Testis (tissue), 3 donors: ENCODE measurements around the gene ST3GAL6. TPM values are rescaled to one million over a fixed set of nuclear protein-coding genes. Genes with fewer than 3 reads are reported as not detected.

Experiments
- DNase-seq: peaks from one replicate; pipeline ENCODE4 v3.0.0-alpha.2; 2019
- H3K27ac ChIP-seq, 2 donors: fragments of 200-600 bp; sonication (generic); one replicate each; pipeline ENCODE4 v1.5.1; 2019
- H3K27me3 ChIP-seq: fragments of 200-600 bp; sonication (generic); one replicate; pipeline ENCODE4 v1.5.1; 2019
- H3K36me3 ChIP-seq: fragments of 200-600 bp; sonication (generic); one replicate; pipeline ENCODE4 v1.5.1; 2017; ENCODE audit warnings: low read depth; ENCODE audit errors: missing control alignments
- H3K4me1 ChIP-seq: fragments of 200-600 bp; sonication (generic); one replicate; pipeline ENCODE4 v1.5.1; 2019
- H3K4me3 ChIP-seq, 2 donors: fragments of 200-600 bp; sonication (generic); one replicate each; pipeline ENCODE4 v1.5.1; 2017 to 2019
- H3K9me3 ChIP-seq: fragments of 200-600 bp; sonication (generic); one replicate; pipeline ENCODE4 v1.5.1; 2017
- CTCF ChIP-seq, 3 experiments: fragments of 450-650 bp in 2 of 3; fragments of 200-600 bp in 1 of 3; sonication (generic) in 1 of 3; IDR thresholded peaks; one replicate each; pipeline ENCODE4 v1.5.1; 2016 to 2019; ENCODE audit warnings: antibody characterized with exemption in 3 of 3, mild to moderate bottlenecking in 2 of 3, moderate library complexity in 1 of 3
- POLR2A ChIP-seq: fragments of 450-650 bp; IDR thresholded peaks from one replicate; pipeline ENCODE4 v1.6.1; 2017; ENCODE audit warnings: antibody characterized with exemption, mild to moderate bottlenecking, moderate library complexity
- WGBS, 2 donors: methylation state at CpG; one replicate each; pipeline ENCODE4 v1.1.5; 2018; 5-methylcytosine and 5-hydroxymethylcytosine counted together
- intact Hi-C: fragments of 100-400 bp; cut with DNase I; formaldehyde crosslinking; loops from one replicate; pipeline ENCODE4 v1.15.1; 2023; ENCODE audit warnings: low total_unique reads
- polyA plus RNA-seq: library from polyadenylated mRNA; stranded (reverse); fragments of 350-450 nt; fragmentation: Illumina TruSeq; extraction: RNeasy Lipid Tissue Mini Kit (QIAGEN cat#74804); gene quantifications from one replicate; pipeline ENCODE4 v1.2.3, GENCODE V29; 2014; ENCODE audit warnings: low read depth, low replicate concordance; ENCODE audit not compliant: insufficient read depth
- total RNA-seq, 2 donors: library from RNA; depleted of rRNA; stranded (reverse); fragments of >200 nt; gene quantifications; one replicate each; pipeline ENCODE4 v1.2.3, GENCODE V29; 2016

ST3GAL6 gene
- total and polyA plus RNA-seq, 3 donors from 2014 or later: 2.1 to 23.4 (median 3.7) TPM

- no peaks in the 10 kb centered on the region for H3K36me3 ChIP-seq
- no peak for DNase-seq
- 91 to 93% methylated on average over 2 of the region's 2 CpGs for WGBS, 2 donors
- H3K27me3 ChIP-seq: no peaks in the 10 kb centered on the region
- TF ChIP-seq POLR2A (no peak), CTCF (IDR thresholded peaks at IDR 0.05) (no peak)
- no peak overlapping the region for H3K27ac ChIP-seq
- intact Hi-C loops: no loop called here
- H3K9me3 ChIP-seq: no peaks in the 10 kb centered on the region
- H3K4me1 ChIP-seq: no peaks in the 10 kb centered on the region
- no peak overlapping the region for H3K4me3 ChIP-seq
Measured at GRCh38 chr3:98780343-98780742, 17.2 kb downstream of the ST3GAL6 start.

GRCh38 chr3:98782824-98783500, 19.8 kb downstream of the ST3GAL6 start:
- Histone ChIP-seq H3K4me3 (no peak overlapping the region), H3K9me3 (no peaks in the 10 kb centered on the region), H3K4me1 (no peaks in the 10 kb centered on the region), H3K27ac (no peak overlapping the region), H3K36me3 (no peaks in the 10 kb centered on the region), H3K27me3 (no peaks in the 10 kb centered on the region)
- TF ChIP-seq POLR2A: no peak
- WGBS, 2 donors: 79 to 88% methylated on average over 8 of the region's 8 CpGs
- DNase-seq: no peak
- intact Hi-C loops: no loop called here

DNA sequence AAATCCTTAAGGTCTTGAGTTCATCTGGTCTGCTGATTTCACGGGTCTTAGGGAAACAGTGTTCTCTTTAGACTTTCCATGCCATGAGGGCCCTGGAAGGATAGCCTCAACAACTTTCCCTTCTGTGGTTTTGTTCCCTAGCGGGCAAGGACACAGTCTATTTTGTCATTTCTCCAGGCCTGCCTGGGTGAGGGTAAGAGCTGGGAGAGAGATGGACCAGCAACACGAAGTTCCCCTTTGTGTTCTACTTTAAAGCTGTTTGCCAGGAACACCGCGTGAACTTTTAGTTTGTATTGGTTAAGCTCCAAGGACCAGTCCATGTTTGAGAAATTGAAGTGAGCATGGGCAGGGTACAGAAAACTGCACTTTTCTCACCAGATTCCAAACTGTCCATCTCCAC, 20.9 kb downstream of the ST3GAL6 start:
- Histone ChIP-seq H3K36me3 (no peaks in the 10 kb centered on the region), H3K27ac (no peak overlapping the region)
- intact Hi-C loops: no loop called here

DNA sequence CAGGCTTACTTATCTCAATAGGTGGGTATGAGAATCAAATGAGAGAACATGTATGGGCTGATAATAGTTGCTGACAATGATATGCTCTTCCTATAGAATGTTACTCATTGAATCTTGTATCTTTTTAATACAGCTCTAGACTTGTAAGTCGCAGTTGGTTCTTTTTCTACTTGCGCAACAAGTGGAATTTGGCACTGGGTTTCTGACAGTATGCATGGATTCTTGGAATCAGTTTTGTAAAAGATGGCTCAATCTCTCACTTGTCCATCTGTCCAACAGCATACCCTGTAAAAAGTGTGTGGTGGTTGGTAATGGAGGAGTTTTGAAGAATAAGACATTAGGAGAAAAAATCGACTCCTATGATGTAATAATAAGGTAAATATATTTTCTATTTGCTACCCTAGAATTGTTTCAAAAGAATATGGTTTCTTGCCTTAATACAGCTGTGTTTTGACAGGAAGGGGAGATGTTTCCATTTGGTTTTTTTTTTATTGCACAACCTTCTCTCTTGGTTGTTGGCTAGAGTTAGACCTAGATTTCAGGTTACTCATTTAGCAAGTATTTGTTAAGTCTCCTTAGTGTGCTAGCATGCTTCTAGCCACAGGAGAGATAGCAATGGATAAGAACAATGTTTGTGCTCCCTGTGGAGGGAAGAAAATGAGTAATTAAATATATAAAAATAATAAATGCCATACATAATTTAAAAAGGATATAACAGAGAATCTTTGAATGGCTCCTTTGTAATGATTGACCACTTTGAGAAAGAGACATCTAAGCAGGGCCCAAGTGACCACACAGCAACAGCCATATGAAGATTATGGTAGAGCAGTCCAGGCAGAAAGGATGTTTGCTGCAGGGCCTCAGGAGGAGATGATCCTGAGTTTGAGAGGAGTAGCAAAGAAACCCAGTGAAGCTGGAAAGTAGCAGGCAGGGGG, 21.8 kb downstream of the ST3GAL6 start:
- no peak for DNase-seq
- 71 to 72% methylated on average over 3 of the region's 3 CpGs for WGBS, 2 donors
- intact Hi-C loops: no loop called here
- H3K9me3 ChIP-seq: no peaks in the 10 kb centered on the region
- H3K4me1 ChIP-seq: no peaks in the 10 kb centered on the region
- TF ChIP-seq CTCF (IDR thresholded peaks at IDR 0.05) (no peak), POLR2A (no peak)
- no peaks in the 10 kb centered on the region for H3K36me3 ChIP-seq
- no peaks in the 10 kb centered on the region for H3K27me3 ChIP-seq
- H3K27ac ChIP-seq: no peak overlapping the region
- no peak overlapping the region for H3K4me3 ChIP-seq

More for the DNA sequence above, 20.9 kb downstream of the ST3GAL6 start:
- WGBS, 2 donors: 50 to 64% methylated on average over 5 of the region's 5 CpGs
- Histone ChIP-seq H3K4me1 (no peaks in the 10 kb centered on the region), H3K27me3 (no peaks in the 10 kb centered on the region), H3K4me3 (no peak overlapping the region), H3K9me3 (no peaks in the 10 kb centered on the region)
- TF ChIP-seq CTCF (IDR thresholded peaks at IDR 0.05) (no peak), POLR2A (no peak)
- DNase-seq: peak; percentile 36

GRCh38 chr3:98786364-98787006, 23.3 kb downstream of the ST3GAL6 start:
- no peaks in the 10 kb centered on the region for H3K4me1 ChIP-seq
- DNase-seq: no peak
- 73 to 78% methylated on average over 4 of the region's 4 CpGs for WGBS, 2 donors
- H3K36me3 ChIP-seq: no peaks in the 10 kb centered on the region
- H3K4me3 ChIP-seq: no peak overlapping the region
- H3K9me3 ChIP-seq: no peaks in the 10 kb centered on the region
- TF ChIP-seq POLR2A (no peak), CTCF (IDR thresholded peaks at IDR 0.05) (no peak)
- H3K27me3 ChIP-seq: no peaks in the 10 kb centered on the region
- intact Hi-C loops: no loop called here
- H3K27ac ChIP-seq: no peak overlapping the region
